Esophagus squamous epithelium (tissue), 5 donors: ENCODE results near the gene C2CD2. TPM values are rescaled to one million over a fixed set of nuclear protein-coding genes. Genes with fewer than 3 reads are reported as not detected.

Experiments
- DNase-seq: peaks from one replicate; lab custom pipeline; 2025; lab: John Stamatoyannopoulos, UW
- H3K27ac ChIP-seq, 4 donors: fragments of 200-600 bp; sonication (generic); one replicate each; pipeline ENCODE4 v1.5.1; 2016 to 2019; ENCODE audit warnings: mild to moderate bottlenecking in 1 of 4
- H3K27me3 ChIP-seq, 4 donors: fragments of 200-600 bp; sonication (generic); 1 replicate in 3 of 4; 2 replicates in 1 of 4; pipeline versions ENCODE4 v1.5.1 to v1.6.0; 2017 to 2021; ENCODE audit warnings: antibody characterized with exemption in 1 of 4
- H3K36me3 ChIP-seq, 3 donors: fragments of 200-600 bp; sonication (generic); one replicate each; pipeline ENCODE4 v1.5.1; 2016 to 2019
- H3K4me1 ChIP-seq, 3 donors: fragments of 200-600 bp; sonication (generic); one replicate each; pipeline ENCODE4 v1.5.1; 2017 to 2019
- H3K4me3 ChIP-seq, 4 donors: fragments of 200-600 bp; sonication (generic); 1 replicate in 3 of 4; 2 replicates in 1 of 4; pipeline ENCODE4 v1.5.1; 2016 to 2019; ENCODE audit warnings: mild to moderate bottlenecking in 2 of 4, moderate library complexity in 1 of 4
- H3K9me3 ChIP-seq, 3 donors: fragments of 200-600 bp; sonication (generic); one replicate each; pipeline ENCODE4 v1.5.1; 2016 to 2019
- CTCF ChIP-seq, 6 experiments: fragments of 450-650 bp in 4 of 6; fragments of 200-600 bp in 2 of 6; sonication (generic) in 2 of 6; IDR thresholded peaks; one replicate each; pipeline ENCODE4 v1.5.1; 2016 to 2019; ENCODE audit warnings: antibody characterized with exemption in 6 of 6, mild to moderate bottlenecking in 4 of 6, moderate library complexity in 4 of 6
- POLR2A ChIP-seq, 4 donors: fragments of 450-650 bp; IDR thresholded peaks; one replicate each; pipeline ENCODE4 v1.6.1; 2017; ENCODE audit warnings: antibody characterized with exemption in 4 of 4, mild to moderate bottlenecking in 4 of 4, moderate library complexity in 3 of 4
- WGBS, 2 donors: methylation state at CpG; one replicate each; pipeline ENCODE4 v1.1.5; 2018; 5-methylcytosine and 5-hydroxymethylcytosine counted together
- intact Hi-C: fragments of 100-400 bp; cut with DNase I; formaldehyde crosslinking; loops from one replicate; pipeline ENCODE4 v1.15.0; 2022
- total RNA-seq, 4 donors: library from RNA; depleted of rRNA; stranded (reverse); fragments of >200 nt; gene quantifications; one replicate each; pipeline ENCODE4 v1.1.0, GENCODE V29; 2016
- donor health status: DM: yes; HTN: yes; CAD: no.

C2CD2 gene
- total RNA-seq, 4 donors from 2014 or later: 13.6 to 21.2 (median 15.6) TPM

GRCh38 chr21:41989698-41990097, 35.9 kb upstream of the C2CD2 start:
- intact Hi-C loops: no loop called here
- Histone ChIP-seq H3K4me3 (no peak overlapping the region), H3K27ac (no peak overlapping the region), H3K36me3 (peaks cover 11 to 36% (median 20%) of the 10 kb centered on the region in 3 donors), H3K4me1 (peaks cover 0 to 5% (median 2%) of the 10 kb centered on the region in 3 donors), H3K27me3 (no peaks in the 10 kb centered on the region), H3K9me3 (no peaks in the 10 kb centered on the region)
- TF ChIP-seq CTCF (IDR thresholded peaks at IDR 0.05) (no peak), POLR2A (IDR thresholded peaks at IDR 0.05) (no peak)
- WGBS, 2 donors: 82 to 87% methylated on average over 2 of the region's 2 CpGs
- DNase-seq: no peak

- DNase-seq: no peak
- Histone ChIP-seq H3K27me3 (no peaks in the 10 kb centered on the region), H3K9me3 (no peaks in the 10 kb centered on the region), H3K36me3 (peaks cover 6 to 17% (median 13%) of the 10 kb centered on the region in 3 donors), H3K27ac (no peak overlapping the region), H3K4me3 (no peak overlapping the region), H3K4me1 (no peaks in the 10 kb centered on the region)
- WGBS, 2 donors: 97 to 98% methylated on average over 3 of the region's 3 CpGs
- intact Hi-C loops: no loop called here
- no peak for TF ChIP-seq POLR2A (IDR thresholded peaks at IDR 0.05)
- no peak for TF ChIP-seq CTCF (IDR thresholded peaks at IDR 0.05)
These were observed 33.5 kb upstream of the C2CD2 start for GRCh38 chr21:41987310-41987709.

- intact Hi-C loops: no loop called here
- no peak for DNase-seq
These were observed 32.0 kb upstream of the C2CD2 start for GRCh38 chr21:41985662-41986416.

GRCh38 chr21:41983229-41983628, 29.4 kb upstream of the C2CD2 start:
- intact Hi-C loops: no loop called here
- WGBS, 2 donors: 87 to 90% methylated on average over 1 of the region's 1 CpG
- no peaks in the 10 kb centered on the region for H3K27me3 ChIP-seq
- H3K36me3 ChIP-seq: no peaks in the 10 kb centered on the region
- no peaks in the 10 kb centered on the region for H3K4me1 ChIP-seq
- H3K4me3 ChIP-seq: no peak overlapping the region
- DNase-seq: no peak
- H3K27ac ChIP-seq: no peak overlapping the region
- H3K9me3 ChIP-seq: no peaks in the 10 kb centered on the region
- TF ChIP-seq CTCF (IDR thresholded peaks at IDR 0.05) (no peak), POLR2A (IDR thresholded peaks at IDR 0.05) (no peak)

More at GRCh38 chr21:41985662-41986416, 32.0 kb upstream of the C2CD2 start:
- no peaks in the 10 kb centered on the region for H3K4me1 ChIP-seq
- no peak overlapping the region for H3K27ac ChIP-seq
- WGBS, 2 donors: 55 to 65% methylated on average over 6 of the region's 6 CpGs
- H3K36me3 ChIP-seq: peaks cover 0 to 3% (median 0%) of the 10 kb centered on the region in 3 donors
- no peaks in the 10 kb centered on the region for H3K27me3 ChIP-seq
- no peaks in the 10 kb centered on the region for H3K9me3 ChIP-seq
- no peak overlapping the region for H3K4me3 ChIP-seq
- TF ChIP-seq POLR2A (IDR thresholded peaks at IDR 0.05) (no peak), CTCF (IDR thresholded peaks at IDR 0.05) (no peak)

- DNase-seq: no peak
- Histone ChIP-seq H3K27ac (no peak overlapping the region), H3K36me3 (no peaks in the 10 kb centered on the region), H3K27me3 (no peaks in the 10 kb centered on the region), H3K4me3 (no peak overlapping the region), H3K9me3 (no peaks in the 10 kb centered on the region), H3K4me1 (no peaks in the 10 kb centered on the region)
- intact Hi-C loops: no loop called here
- no peak for TF ChIP-seq CTCF (IDR thresholded peaks at IDR 0.05)
- TF ChIP-seq POLR2A (IDR thresholded peaks at IDR 0.05): no peak
These were observed 26.7 kb upstream of the C2CD2 start for GRCh38 chr21:41980561-41980960.
